Measurements from ENCODE around the gene TGM2.

Gene TGM2

DNA sequence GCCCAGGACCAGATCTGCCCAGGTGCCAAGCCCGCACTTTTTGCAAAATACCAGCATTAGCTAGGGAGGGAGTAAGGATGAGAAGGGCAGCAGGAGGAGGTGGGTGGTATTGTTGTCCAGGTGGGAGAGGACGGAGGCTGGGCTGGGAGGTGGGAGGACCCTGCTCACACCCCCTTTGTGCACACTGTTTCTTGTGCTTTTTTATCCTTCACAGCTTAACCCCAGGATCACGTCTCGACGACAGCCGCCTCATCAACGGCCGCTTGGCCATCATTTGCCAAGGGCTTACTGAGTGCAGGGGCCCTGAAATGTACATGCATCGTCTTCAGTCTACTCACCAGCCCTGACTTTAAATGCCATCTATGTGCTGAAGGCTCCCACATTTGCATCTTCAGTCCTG is 12.1 kb upstream of the TGM2 start:
- no peak for DNase-seq (ENCODE audit: low read depth in 2 of 2)

DNA sequence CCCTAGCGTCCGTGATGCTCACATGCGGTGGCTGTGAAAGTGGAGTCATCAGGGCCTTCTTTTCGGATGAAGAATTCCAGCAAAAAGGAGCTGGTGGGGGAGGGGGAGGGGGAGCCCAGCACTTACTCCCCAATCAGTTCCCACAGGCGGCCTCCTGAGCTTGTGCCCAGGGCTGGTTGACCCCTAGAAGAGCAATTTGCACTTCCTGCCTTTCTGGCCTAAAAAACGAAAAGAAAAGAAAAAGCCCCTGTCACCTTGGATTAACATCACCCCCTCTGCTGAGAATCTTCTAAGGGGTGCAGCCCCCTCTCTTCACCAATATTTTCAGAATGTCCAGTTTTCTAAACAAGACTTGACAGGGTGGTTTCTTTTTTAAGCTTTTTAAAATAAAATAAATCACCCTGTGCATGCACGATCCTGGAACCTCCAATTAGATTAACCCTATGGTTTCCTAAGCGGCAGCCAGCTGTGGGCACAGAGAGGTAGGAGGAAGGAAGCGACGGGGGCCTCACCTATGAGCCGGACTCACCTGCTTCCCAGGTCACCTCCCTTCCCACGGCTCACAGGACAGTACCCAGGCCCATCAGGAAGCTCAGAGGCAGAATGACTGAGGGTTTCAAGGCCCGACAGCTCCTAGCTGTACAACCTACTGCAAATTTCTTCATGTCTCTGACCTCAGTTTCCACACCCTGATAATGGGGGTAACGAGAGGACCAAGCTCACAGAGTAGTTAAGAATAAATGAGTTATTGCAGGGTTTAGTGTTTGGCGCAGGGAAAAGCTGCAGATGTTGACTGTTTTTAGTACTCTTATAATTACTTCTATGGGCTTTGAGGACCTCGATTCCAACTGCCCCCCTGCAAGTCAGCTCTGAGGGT is 10.5 kb upstream of the TGM2 start:
- DNase-seq (ENCODE audit: low read depth in 2 of 2): no peak

DNA sequence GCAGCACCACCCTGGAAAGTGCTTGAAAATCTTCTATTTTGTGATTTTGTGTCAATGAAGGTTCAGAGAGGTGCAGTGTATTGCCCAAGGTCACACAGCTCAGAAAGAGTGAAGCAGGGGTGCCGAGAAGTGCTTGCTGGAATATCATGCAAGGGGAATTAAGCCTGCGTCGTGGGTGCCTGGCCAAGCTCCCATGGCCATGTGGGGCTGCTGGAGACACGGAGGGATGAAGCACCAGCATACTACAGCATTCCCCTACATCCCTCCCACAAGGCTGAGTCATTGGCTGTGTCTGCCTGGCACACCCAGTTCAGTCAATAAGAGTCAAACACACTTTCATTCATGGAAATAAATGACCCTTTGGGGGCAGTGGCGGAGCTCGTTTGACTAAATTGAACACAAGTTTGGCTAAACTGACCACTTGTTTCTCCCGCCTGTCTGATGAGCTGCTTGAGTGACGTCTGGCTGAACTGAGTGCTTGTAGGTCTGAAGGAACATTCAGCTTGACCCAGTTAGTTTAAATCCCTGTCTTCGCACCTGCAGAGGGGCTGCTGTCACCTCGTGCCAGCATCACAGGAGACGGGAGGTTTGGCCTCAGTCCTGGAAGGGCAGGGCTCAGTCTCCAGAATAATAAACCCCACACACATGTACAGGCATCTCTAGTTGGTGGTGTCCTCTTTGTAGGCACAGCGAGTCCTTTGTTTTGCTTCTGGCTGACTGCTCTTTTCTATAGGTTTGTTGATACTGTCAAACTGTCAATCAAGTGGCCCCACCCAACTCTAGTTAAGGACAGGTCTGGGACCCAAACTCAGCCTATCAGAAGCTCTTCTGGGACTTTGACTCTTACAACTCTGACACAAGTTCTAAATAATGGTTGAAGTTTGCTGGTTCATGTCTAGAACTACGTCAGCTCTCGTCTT is 8.4 kb upstream of the TGM2 start:
- DNase-seq (ENCODE audit: low read depth in 2 of 2): no peak

DNA sequence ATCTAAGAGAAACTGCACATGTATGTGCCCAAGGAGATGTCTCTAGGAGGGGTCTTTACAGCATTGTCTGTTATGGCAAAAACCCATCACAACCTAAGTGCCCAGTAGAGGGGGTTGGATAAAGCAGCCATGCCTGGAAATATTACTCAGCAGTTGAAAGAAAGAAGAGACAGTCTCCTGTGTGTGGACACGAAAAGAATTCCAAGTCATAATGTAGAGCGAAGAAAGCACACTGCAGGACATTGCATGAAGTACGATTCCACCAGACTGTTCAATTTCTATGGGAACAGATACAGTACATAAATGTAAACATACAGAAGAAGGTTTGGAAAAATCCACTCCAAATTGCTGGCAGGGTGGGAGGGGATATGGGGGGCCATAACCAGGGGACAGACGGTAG is 7.3 kb upstream of the TGM2 start:
- no peak for DNase-seq (ENCODE audit: low read depth in 2 of 2)

DNA sequence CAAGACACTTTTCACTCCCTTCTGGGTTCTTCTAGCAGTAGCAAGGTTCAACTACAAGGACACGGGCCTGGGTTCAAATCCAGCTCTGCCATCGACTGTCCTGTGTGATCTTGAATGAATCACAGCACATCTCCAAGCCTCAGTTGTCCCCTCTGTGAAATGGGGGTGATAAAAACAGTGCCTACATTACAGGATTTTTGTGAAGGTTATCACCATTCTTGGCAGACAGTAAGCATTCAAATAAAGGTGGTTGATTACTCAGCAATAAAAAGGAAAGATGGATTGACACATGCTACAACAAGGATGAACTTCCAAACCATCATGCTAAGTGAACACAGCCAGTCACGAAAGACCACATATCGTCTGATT is 6.6 kb upstream of the TGM2 start:
- DNase-seq (ENCODE audit: low read depth in 2 of 2): no peak

DNA sequence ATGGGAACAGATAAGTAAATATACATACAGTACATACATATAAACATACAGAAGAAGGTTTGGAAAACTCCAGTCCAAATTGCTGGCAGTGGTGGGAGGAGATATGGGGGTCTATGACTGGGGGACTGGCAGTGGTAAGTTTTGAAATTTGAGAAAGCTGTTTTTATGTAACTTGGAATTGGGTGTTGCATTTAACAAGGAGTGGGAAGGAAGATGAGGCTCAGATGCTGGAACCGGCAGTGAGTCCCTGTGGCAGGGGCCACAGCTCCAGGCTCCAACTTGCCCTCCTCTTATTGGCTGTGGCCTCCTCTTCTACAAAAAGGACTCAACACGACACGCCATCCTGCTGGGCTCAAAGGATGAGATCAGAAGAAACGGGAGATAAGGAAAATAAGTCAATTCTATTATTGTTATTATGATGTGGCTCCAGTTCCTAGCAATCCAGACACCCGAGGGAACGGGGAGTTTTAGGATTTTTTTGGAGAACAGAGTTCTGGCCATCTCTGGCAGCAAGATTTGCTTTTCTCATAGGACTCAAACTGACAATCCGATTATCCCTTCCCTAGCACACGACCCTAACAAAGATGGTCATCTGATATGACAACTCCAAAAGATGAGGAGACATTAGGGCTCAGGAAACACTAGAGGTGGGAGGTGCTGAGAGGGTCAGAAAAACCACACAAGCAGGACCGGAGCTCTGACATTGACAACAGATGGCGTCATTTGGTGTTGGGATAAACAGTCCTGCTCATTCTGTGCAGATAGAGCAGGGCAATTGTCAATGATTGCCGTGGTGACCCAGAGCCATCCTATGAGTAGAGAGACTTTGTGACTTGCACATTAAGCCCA is 6.0 kb upstream of the TGM2 start:
- no peak for DNase-seq (ENCODE audit: low read depth in 2 of 2)

DNA sequence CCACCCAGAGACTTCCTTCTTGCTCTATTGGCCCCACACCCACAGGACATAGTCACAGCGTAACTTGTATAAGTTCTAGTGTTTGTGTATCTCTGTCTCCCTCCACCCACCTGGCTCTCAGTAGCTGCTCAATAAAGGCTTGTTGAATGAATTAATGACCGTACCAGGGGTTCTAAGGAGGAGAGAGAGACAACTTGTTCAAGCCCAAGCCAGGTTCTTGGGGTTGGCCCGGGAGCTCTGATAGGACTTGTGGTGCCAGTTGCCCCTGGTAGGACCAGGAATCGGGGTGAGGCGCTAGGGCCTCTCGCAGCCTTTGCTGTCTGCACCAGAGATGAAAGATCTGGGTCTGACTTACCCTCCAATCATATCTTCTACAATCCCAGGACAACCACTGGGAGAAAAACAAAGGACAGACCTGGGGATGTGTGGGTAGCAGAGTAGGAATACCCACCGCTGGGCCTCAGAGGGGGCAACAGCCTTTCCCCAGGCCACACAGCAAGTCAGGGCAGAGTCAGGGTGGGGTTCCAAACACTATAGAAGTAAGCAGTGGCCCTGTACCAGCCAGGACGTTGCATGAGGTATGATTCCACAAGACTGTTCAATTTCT is 5.3 kb upstream of the TGM2 start:
- no peak for DNase-seq (ENCODE audit: low read depth in 2 of 2)

DNA sequence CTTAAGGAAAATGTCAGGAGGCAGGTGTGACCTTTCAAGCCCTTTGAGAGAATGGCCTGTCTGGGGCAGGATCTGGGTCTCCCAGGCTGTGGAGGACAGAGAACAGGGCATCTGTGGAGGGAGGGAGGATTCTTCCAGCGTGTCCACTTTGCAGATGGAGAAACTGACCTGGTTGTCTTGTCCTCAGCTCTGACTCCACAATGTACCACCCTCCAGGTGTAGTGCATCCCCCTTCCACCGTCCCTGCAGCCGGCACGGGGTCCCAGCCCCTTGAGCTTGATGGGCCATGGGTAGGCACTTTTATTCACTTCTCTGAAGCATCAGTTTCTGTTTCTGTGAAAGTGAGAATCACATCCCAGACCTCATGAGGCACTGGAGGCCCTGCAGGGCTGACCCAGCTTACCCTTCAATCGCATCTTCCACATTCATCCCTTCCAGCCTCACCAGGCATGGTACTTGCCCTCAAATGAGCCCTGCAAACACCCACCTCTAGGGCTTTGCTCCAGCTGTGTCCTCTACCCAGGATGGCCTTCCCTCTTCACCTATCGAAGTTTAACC is 4.6 kb upstream of the TGM2 start:
- no peak for DNase-seq (ENCODE audit: low read depth in 2 of 2)

DNA sequence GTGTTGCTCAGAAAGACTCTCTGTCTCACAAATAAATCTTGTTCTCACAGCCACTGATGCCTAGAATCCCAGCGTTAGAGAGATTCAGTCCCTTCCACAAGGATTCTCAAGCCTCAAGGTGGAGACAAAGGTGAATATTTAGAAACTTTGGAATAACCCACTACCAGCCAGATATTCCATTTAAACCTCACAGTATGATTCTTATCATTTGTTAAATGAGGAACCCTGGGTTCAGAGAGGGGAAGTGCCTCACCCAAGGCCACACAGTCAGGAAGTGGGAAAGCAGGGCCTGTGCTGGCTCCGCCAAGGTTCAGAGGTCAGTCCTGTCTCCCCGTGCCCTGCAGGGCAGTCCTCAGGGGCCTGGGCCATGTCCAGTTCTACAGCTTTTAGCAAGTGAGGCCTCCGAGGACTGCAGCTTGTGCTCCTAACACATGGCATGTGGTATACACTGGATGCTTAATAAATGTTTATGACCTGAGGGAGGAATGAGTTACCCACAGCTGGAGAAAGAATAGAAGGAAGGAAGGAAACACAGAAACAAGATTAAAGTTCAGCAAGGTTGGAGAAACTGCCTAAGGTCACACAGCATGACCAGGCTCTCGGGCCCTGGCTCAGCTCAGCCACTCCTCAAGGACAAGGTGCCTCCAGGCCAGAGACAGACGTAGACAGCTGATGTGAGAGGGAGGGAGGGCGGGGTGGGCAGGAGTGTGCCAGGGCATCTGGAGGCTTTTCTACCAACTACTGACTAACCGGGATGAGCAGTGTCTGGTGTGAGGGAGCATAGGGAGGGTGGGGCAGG is 3.9 kb upstream of the TGM2 start:
- no peak for DNase-seq (ENCODE audit: low read depth in 2 of 2)

DNA sequence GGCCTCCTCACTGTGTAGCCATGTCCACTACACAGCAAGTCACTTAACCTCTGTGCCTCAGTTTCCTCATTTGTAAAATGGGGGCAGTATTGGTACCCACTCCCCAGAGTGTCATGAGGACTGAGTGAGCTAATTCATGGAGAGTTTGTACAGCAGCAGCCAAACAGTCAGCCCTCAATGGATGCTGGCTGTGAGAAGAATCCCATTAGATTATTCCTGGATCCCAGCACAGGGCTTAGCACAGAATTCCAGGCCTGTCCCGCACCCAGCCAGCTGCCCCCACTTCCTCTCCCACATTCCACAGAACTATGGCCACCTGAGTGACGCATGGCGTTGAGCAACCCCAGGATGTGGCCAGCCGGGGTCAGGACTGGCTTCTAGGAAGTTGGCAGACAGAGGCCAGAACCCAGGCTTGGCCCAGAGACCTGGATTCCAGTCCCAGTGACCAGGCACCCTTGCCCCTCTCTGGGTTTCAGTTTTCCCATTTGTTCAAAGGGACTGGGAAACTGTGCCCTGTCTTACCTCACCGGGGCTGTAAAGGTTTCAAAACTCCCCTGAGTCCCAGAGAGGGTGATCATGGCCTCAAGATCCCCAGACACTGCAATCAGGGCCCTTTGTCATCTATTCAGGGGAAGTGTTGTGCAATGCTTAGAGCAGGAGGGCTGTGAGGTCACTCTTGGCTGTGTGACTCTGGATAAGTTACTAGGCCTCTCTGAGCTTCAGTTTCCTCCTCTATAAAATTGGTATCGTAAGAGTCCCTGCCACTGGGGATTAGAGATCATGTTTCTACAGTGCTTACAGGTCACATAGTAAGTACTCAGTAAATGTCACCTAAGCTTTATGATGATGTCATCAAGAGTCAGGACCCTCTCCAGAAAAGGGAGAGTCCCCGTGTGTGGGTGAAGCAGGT is 3.0 kb upstream of the TGM2 start:
- DNase-seq (ENCODE audit: low read depth in 2 of 2): no peak

DNA sequence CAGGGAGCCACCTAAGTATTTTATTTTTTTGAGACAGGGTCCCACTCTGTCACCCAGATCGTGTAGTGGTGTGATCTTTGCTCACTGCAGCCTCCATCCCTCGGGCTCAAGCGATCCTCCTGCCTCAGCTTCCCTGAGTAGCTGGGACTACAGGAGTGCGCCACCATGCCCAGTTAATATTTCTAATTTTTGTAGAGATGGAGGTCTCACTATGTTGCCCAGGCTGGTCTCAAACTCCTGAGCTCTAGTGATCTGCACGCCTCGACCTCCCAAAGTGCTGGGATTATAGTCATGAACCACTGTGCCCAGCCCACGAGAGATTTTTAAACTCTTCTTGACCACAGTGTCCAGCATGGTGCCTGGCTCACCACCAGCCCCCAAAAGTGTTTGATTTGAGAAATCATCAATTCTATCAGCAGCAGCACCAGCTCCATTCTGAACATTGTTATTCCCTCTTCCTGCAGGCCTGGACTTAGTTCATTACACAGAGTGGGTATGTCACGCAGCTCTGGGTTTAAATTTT is 2.3 kb upstream of the TGM2 start:
- DNase-seq (ENCODE audit: low read depth in 2 of 2): no peak

DNA sequence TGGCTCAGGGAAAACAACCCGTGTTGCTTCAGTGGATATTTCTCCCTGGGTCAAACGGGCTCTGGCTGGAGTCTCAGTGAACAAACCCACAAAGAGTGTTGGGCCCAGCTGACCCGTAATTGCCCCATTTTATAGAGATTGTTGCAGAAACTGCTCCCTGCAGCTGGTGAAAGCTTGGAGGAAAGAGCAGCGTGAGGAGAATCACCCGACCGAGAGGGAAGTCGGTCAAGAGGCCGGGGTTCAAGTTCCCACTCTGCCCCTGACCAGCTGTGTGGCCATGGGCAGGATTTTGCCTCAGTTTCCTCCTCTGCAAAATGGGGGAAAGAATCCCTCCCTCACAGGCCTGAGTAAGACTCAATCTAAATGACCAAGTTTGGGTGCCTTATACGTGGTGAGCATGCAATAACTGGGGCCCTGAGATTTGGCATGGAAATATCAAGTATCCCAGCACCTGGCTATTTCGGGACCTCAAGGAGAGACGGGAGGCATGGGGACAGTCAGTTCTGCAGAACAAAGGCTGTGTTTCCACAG is 1.7 kb upstream of the TGM2 start:
- DNase-seq (ENCODE audit: low read depth in 2 of 2): no peak

DNA sequence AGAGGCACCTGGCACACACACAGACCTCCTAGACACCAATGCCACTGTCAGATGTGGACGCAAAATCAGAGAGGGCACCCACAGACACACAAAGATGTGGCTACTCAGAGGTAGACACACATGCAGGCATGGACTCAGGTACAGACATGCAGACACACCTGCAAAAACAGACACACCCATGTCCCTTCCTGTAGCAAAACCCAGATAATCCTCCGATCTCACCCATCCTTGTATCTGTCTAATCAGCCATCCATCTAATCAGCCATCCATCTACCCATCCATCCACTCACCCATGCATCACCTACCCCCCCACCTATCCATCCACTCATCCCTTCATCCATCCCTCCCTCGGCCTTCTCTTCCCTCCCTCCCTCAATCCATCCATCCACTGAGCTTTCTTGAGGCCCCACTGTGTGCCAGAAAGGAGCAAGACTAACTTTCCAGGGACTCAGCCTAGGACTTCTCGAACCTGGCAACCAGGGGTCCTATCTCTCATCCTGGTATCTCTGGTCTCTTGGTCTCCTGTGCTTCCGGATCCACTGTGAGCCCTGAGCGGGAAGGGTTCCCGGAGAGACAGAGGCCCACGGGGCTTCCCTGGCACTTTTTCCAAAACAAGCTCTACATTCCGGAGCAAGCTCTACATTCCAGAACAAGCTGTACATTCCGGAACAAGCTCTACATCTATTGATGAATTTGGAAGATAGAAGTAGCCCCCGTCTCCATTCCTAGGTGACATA is 1.1 kb upstream of the TGM2 start:
- no peak for DNase-seq (ENCODE audit: low read depth in 2 of 2)

DNA sequence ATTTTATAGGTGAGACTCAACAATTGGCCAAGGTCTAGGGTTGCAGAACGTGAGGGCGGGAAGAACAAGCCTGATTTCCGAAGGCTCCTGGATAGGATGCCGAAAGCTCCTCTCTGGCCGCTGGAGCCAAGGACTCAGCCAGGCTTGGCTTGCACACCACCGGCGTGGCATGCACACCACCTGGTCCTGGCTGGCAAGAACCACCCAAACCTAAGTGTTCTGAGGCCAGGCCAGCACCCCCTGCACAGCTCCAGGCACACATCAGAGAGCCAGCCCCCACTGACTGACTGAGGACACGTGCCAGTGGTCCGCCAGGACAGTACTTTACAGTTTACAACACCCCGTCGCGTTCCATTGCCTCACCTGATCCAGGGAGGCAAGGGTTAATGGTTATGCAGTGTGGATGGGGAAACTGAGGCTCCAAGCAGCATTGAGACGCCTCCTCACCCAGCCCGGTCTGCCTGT is 414 bp downstream of the TGM2 start:
- no peak for DNase-seq (ENCODE audit: low read depth in 2 of 2)

DNA sequence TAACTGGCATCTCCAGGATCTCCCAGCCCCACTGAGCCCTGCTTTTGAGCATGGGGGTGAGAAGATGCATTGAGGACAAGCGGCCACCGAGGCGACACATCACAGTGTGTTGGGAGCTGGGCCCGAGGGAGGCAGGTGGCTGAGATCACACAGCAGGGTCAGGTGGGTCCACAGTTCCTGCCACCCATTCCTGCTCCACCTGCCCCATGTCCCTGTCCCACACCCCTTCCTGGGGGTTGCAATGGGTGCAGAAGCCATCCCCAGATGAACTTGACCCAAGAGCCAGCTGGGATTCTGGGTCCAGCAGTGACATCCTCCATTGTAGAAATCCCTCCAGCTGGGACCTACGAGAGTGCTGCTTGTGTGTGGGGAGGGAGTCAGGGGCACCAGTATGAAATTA is 1.0 kb downstream of the TGM2 start:
- DNase-seq (ENCODE audit: low read depth in 2 of 2): no peak

DNA sequence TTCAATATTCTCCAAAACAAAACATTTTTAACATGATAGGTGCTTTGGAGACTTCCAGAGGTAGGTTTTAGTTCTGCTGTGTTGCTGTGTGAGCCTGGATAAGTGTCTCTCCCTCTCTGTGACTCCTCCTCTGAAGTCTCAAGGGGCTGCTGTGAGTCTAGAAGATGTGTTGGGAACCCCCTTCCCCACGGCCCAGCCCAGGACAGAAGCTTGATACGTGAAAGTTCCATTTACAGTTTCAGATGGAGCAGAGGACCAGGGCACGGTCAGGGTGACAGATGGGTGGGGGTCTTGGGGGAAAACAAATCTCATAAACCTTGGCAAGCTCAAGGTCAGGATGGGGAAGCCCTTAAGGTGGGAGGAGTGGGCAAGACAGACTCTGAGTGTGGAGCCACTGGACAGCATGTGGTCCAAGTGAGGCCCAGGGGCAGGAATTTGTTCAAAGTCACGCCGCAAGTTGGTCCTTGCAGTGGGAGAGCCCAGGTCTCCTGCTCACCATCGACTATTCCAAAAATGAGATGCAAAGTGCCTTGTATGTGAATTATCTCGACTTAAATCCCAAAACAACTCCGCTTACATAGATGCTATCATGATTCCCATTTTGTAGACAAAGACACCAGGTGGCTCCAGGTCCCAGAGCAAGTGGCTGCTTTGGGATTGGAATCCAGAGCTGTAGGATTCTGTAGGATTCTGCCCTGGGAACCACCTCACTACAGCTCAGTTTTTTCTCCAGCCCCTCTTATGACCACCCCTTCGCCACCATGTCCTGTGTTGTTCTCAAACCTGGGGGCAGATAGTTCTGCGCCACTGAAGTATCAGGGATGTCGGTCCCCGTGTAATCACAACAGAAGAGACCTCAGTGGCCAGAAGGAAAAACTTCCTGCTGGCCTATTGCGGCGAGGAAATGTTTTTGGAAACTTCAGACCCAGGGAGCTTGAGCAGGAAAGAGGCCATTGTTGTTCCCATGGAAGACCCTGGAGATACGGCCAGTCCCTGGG is 1.9 kb downstream of the TGM2 start:
- DNase-seq (ENCODE audit: low read depth in 2 of 2): no peak

DNA sequence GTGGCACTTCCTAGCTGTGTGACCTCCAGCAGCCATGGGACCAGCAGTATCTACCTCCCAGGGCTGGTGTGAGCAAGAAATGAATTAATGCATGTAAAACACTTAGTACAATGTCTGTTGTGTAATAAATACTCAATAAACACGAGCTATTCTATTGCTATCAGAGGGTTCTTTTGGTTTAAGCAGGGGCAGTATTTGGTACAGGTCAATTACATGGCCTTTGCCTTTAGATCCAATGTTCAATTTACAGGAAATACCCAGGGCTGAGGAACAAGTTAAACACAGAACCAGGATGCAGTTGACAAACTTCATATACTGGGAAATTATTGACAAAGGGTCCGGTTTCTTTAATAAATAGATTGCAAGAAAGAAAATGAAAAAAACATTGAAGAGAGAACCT is 2.9 kb downstream of the TGM2 start:
- DNase-seq (ENCODE audit: low read depth in 2 of 2): no peak
